HUES6 (cell line): Measurements from ENCODE around the gene FBXW4.

Experiments used
- H3K27ac ChIP-seq: 2 replicates; pipeline ENCODE4 v1.7.0; 2013; ENCODE audit warnings: low read depth, mild to moderate bottlenecking, low read length, inconsistent platforms
- H3K27me3 ChIP-seq: 2 replicates; pipeline ENCODE4 v1.6.1; 2013; ENCODE audit warnings: low read length; ENCODE audit not compliant: control insufficient read depth, insufficient read depth
- H3K36me3 ChIP-seq: 2 replicates; pipeline ENCODE4 v1.6.1; 2013; ENCODE audit warnings: low read length; ENCODE audit not compliant: control insufficient read depth, insufficient read depth
- H3K4me1 ChIP-seq: 2 replicates; pipeline ENCODE4 v1.6.1; 2013; ENCODE audit warnings: low read length; ENCODE audit not compliant: control insufficient read depth, insufficient read depth
- H3K4me3 ChIP-seq: 2 replicates; pipeline ENCODE4 v1.5.1; 2013; ENCODE audit warnings: low read depth, low read length
- H3K9ac ChIP-seq: one replicate; pipeline ENCODE4 v1.6.1; 2013; ENCODE audit warnings: mild to moderate bottlenecking, low read length
- H3K9me3 ChIP-seq: 2 replicates; pipeline ENCODE4 v1.6.1; 2013; ENCODE audit warnings: low read depth, low read length; ENCODE audit not compliant: control insufficient read depth, insufficient read depth

The FBXW4 gene

GRCh38 chr10:101696632-101697031 is 1.7 kb upstream of the FBXW4 start:
- H3K27ac ChIP-seq, result no peak overlapping the region
- no peaks in the 10 kb centered on the region for H3K27me3 ChIP-seq
- no peaks in the 10 kb centered on the region; the same call in 1 of the 2 replicates for H3K36me3 ChIP-seq
- peaks cover 18% of the 10 kb centered on the region for H3K4me1 ChIP-seq
- no peaks in the 10 kb centered on the region for H3K9me3 ChIP-seq
- H3K9ac ChIP-seq, result no peak overlapping the region
- no peak overlapping the region for H3K4me3 ChIP-seq

- H3K9me3 ChIP-seq, result no peaks in the 10 kb centered on the region
- H3K4me1 ChIP-seq, result peaks cover 26% of the 10 kb centered on the region
- H3K9ac ChIP-seq, result peak overlapping the region; percentile 98
- H3K4me3 ChIP-seq, result peak overlapping the region; percentile 98
- no peaks in the 10 kb centered on the region for H3K27me3 ChIP-seq
- H3K36me3 ChIP-seq, result no peaks in the 10 kb centered on the region; the same call in 1 of the 2 replicates
- H3K27ac ChIP-seq, result no peak overlapping the region
Measured at GRCh38 chr10:101695404-101695890, 477 bp upstream of the FBXW4 start.

GRCh38 chr10:101693978-101694673 is 844 bp downstream of the FBXW4 start:
- H3K4me1 ChIP-seq, result peaks cover 31% of the 10 kb centered on the region
- H3K9me3 ChIP-seq, result no peaks in the 10 kb centered on the region
- H3K4me3 ChIP-seq, result peak overlapping the region; percentile 98
- H3K9ac ChIP-seq, result peak overlapping the region; percentile 98
- H3K27ac ChIP-seq, result peak overlapping the region; percentile 97
- H3K27me3 ChIP-seq, result no peaks in the 10 kb centered on the region
- H3K36me3 ChIP-seq, result no peaks in the 10 kb centered on the region

DNA sequence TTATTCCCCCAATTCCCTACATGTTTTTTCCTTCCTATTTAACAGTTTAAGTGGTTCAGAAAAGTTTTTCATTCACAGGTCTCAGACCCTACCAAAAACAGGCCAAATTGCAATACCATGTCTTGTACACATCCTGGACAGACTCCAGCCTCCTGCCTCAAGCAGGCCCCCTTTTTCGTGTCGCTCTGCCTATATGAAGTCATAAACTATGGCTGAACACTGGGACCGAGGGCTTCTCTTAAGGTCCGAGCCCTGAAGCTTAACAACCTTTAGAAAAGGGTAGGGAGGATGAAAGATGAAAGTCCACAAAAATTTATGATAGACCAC is 1.4 kb downstream of the FBXW4 start:
- peak overlapping the region; percentile 98 for H3K4me3 ChIP-seq
- H3K36me3 ChIP-seq, result no peaks in the 10 kb centered on the region
- H3K27me3 ChIP-seq, result no peaks in the 10 kb centered on the region
- H3K4me1 ChIP-seq, result peaks cover 31% of the 10 kb centered on the region
- peak overlapping the region; percentile 98 for H3K9ac ChIP-seq
- no peaks in the 10 kb centered on the region for H3K9me3 ChIP-seq
- H3K27ac ChIP-seq, result peak overlapping the region; percentile 97

GRCh38 chr10:101691081-101691480 is 3.9 kb downstream of the FBXW4 start:
- H3K4me1 ChIP-seq, result peaks cover 31% of the 10 kb centered on the region
- H3K27ac ChIP-seq, result no peak overlapping the region

GRCh38 chr10:101690461-101690860 is 4.5 kb downstream of the FBXW4 start:
- no peak overlapping the region for H3K4me3 ChIP-seq
- no peak overlapping the region for H3K9ac ChIP-seq
- H3K27ac ChIP-seq, result no peak overlapping the region
- peaks cover 29% of the 10 kb centered on the region for H3K4me1 ChIP-seq
- no peaks in the 10 kb centered on the region for H3K9me3 ChIP-seq
- H3K36me3 ChIP-seq, result no peaks in the 10 kb centered on the region
- H3K27me3 ChIP-seq, result no peaks in the 10 kb centered on the region

More at GRCh38 chr10:101691081-101691480, 3.9 kb downstream of the FBXW4 start:
- Histone ChIP-seq H3K4me3 (no peak overlapping the region), H3K36me3 (no peaks in the 10 kb centered on the region), H3K27me3 (no peaks in the 10 kb centered on the region), H3K9me3 (no peaks in the 10 kb centered on the region), H3K9ac (no peak overlapping the region)

DNA sequence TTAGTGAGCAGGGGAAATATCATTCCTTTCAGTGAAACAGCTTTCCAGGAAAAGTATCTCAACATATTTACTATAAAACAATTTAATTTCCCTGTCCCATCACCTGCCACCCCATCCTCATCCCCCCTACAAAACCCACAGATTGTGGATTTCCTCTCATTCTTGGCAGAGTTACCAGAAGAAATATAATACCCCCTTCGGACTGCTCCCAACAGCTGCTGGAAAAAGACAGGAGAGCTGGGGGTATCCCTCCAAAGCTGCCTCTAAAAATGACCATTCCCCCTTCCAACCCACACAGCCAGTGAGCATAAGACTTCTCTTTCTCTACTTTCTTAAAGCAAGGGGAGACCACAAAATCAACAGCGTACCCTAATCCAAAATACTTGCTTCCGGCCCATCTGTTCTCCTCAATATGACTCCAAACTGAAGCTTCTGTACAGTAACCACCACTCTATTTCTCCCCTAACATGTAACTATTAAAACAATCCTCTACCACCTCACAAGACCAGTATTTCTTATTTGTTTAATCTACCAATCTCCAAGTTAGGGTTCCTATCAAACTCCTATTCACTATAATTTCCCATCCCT is 7.8 kb downstream of the FBXW4 start:
- Histone ChIP-seq H3K4me1 (peaks cover 18% of the 10 kb centered on the region), H3K4me3 (no peak overlapping the region), H3K27me3 (no peaks in the 10 kb centered on the region), H3K36me3 (no peaks in the 10 kb centered on the region), H3K9me3 (no peaks in the 10 kb centered on the region), H3K9ac (no peak overlapping the region), H3K27ac (no peak overlapping the region)

DNA sequence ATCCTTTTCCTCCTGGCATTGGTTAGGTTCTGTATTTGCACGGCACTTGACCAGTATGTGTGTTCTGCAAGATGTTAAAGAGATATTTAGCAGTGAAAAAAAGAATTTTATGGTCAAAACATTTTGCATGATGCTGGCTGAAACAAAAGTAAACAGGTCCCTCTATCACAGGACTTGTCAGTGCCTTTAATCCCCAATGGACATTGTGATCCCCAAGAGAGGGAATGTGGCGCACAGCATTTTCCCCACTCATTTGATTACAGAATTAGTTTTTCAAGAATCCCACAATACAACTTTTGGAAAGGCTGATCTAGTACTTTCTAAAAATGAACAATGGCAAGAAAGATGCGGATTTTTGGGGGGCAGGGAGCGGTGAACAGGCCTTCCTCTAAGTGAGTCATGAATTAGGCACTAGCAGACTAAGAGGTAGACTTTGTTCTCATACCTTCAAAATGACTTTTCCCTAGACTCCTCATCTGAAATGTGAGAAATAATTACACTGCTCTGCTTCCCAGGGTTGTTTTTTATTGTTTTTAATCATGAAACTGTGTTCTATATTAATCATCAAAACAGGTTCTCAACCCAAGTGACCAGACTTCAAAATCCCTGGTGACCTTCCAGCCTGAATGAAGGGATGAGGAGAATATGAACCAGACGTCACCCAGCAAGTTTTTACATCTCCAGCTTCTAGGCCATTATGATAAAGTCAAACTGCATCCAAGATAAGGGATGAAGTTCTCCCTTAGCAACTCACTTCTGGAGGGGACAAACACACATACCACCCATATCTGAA is 8.6 kb downstream of the FBXW4 start:
- Histone ChIP-seq H3K27me3 (no peaks in the 10 kb centered on the region), H3K4me1 (peaks cover 18% of the 10 kb centered on the region), H3K9me3 (no peaks in the 10 kb centered on the region), H3K9ac (no peak overlapping the region), H3K27ac (no peak overlapping the region), H3K4me3 (no peak overlapping the region), H3K36me3 (no peaks in the 10 kb centered on the region)

DNA sequence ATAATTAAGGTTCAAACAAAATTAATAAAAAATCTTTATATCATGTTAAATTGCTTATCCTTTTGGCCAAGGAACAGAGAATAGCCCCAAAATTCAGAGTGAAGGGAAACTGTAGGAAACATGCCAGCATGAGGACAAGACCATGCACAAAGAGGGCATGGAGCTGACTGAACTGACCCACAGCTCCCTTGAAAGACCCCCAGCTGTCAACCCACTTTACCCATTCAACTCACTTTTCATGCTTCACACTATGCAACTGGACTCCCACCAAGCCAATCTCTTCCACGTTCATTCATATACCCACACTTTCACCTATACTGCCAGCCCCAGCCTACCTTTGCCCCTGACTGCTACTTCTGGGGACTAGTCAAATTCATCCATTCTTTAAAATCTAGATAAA is 10.2 kb downstream of the FBXW4 start:
- Histone ChIP-seq H3K27ac (no peak overlapping the region), H3K4me1 (peaks cover 8% of the 10 kb centered on the region)

GRCh38 chr10:101683276-101683675 is 11.7 kb downstream of the FBXW4 start:
- Histone ChIP-seq H3K9ac (no peak overlapping the region), H3K4me1 (peaks cover 5% of the 10 kb centered on the region; the same call in 1 of the 2 replicates), H3K36me3 (no peaks in the 10 kb centered on the region), H3K27me3 (no peaks in the 10 kb centered on the region), H3K4me3 (no peak overlapping the region), H3K27ac (no peak overlapping the region), H3K9me3 (no peaks in the 10 kb centered on the region)

More for the DNA sequence above, 10.2 kb downstream of the FBXW4 start:
- Histone ChIP-seq H3K9me3 (no peaks in the 10 kb centered on the region), H3K9ac (no peak overlapping the region), H3K4me3 (no peak overlapping the region), H3K27me3 (no peaks in the 10 kb centered on the region), H3K36me3 (no peaks in the 10 kb centered on the region)
